ENCODE measurements around the gene TIAM2. TPM values are rescaled to one million over a fixed set of nuclear protein-coding genes. Genes with fewer than 3 reads are reported as not detected.

The TIAM2 gene
- total RNA-seq, 1 donor from 2014 or later = 5.9 TPM

DNA sequence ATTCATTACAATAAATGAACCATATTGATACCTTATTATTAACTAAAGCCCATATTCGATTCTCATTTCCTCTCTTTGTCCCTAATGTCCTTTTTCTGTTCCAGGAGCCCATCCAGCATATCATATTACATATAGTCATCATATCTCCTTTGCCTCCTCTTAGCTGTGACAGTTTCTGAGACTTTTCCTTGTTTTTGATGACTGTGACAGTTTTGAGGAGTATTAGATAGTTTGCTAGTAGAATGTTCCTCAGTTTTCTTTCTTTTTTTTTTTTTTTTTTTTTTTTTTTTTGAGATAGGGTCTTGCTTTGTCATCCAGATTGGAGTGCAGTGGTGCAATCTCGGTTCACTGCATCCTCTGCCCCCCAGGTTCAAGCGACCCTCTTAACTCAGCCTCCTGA lies 61.6 kb downstream of the TIAM2 start:
- no peak for DNase-seq (ENCODE audit: low spot score)

GRCh38 chr6:155061381-155061780 lies 66.3 kb downstream of the TIAM2 start:
- no peak for DNase-seq (ENCODE audit: low spot score)

GRCh38 chr6:155062866-155063341 lies 67.8 kb downstream of the TIAM2 start:
- no peak for DNase-seq (ENCODE audit: low spot score)

GRCh38 chr6:155064303-155064702 lies 69.2 kb downstream of the TIAM2 start:
- DNase-seq (ENCODE audit: low spot score) = no peak

DNA sequence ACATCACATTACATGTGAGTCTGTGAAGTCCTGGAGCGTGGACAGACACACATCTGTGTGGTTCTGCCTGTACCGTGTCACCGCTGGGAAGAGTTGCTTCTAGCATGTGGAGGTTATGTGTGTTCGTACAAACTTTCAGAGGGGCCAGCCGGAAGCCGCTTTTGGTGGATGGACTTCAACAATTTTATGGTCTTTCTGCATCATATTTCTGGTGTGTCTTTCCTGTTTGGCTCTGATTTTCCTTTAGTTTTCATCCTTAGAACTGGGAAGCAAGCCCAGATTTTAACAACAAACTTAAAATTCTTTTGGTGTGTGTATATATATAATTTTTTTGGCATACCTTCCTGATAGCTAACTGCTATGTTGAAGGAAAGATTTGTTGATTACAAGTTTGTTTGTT lies 71.2 kb downstream of the TIAM2 start:
- no peak for DNase-seq (ENCODE audit: low spot score)

GRCh38 chr6:155066921-155067680 lies 72.0 kb downstream of the TIAM2 start:
- DNase-seq (ENCODE audit: low spot score) = no peak

DNA sequence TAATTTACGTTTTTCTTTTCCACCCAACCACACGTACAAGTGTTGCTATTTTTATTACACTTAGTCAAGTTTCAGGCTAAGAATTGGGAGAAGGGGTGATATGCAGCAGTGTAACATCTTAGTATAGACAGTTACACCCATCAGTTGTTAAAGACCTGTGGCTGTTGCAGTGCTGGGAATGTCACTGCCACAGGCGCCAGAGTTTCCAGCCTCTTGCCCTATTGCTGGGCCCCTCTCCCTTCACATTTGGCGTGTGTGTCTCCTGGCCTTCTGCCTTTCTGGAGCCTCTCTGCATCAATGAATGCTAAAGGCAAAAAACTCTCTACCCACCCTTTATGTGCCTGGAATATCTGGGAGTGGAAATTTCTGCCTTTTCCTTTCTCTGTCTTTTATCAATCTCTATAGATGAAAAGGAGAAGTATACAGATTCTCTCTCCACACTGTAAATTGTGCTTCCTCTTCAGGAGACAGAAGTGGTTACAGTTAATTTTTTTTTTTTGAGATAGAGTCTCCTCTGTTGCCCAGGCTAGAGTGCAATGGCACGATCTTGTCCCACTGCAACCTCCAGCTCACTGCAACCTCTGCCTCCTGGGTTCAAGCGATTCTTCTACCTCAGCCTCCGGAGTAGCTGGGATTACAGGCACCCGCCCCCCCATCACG lies 73.0 kb downstream of the TIAM2 start:
- no peak for DNase-seq (ENCODE audit: low spot score)

DNA sequence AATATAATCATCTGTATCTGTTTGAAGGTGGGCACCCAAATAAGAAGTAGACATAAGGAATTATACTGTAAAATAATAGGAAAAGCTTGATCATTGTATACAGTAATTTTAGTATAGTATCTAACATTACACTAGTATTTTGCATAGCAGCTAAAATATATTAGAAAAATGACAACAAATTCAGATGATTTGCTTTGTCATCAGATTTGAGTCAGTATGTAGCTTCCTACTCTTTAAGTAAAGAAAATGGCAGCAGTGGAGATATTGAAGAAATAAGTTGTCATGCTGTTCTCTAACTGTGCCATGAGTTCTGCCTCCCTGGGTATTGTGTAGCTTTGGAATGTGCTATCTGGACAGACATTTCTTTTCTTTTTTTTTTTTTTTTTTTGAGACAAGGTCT lies 74.4 kb downstream of the TIAM2 start:
- DNase-seq (ENCODE audit: low spot score) = no peak

DNA sequence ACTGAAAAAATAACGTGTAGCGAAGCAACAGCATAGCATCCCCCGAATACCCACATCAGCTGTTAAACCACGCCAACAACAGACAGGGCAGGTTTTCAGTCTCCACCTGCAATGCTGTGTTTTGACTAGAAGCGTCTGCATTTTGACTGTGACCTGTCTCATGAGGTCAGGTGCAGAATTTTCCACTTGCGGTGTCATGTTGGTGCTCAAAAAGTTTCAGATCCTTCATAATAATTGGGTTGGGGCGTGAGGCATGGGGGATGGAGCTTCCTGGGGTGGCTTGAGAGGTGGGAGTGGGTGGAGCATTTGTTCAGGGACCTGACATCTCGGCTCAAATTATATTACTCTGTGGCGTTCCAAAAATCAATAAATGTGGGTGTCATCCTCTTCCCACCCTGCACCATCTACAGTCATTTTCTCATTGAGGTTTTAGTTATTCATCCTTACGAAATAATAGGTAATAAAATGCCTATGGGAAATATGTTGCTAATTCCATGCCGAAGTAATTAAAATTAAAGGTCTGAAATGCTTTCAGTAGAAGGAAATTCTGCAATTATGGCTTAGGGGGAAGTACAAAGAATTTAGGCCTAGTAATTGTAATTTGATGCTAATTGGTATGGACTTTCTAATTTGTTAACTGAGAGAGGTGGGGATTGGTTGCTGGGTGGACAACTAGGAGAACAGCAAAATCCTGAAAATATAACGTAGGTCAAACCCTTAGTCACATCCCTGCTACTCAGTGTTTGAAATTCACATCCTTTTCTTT lies 81.0 kb downstream of the TIAM2 start:
- no peak for DNase-seq (ENCODE audit: low spot score)

- DNase-seq (ENCODE audit: low spot score) = no peak
Observed at GRCh38 chr6:155077331-155077730, 82.2 kb downstream of the TIAM2 start.

- DNase-seq (ENCODE audit: low spot score) = no peak
Observed at GRCh38 chr6:155077784-155078183, 82.7 kb downstream of the TIAM2 start.

DNA sequence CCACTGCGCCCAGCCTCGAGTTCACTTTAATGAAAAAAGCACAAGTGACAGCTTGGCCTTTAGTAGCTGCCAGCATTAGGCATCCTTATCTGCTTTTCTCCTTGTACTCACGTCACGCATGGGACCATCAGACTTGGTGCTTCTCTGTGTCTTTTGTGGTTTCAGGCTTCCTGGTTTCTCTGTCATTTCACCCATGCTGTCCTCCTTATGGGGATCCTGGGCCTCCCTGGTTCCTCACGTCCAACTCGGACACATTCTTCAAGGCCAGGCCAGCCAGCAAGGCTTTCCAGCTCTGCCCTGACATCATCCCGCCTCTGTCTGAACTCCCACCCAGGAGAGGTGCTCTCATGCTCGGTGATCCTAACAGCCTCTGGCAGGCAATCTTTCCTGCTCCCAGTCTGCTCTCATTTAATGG lies 83.2 kb downstream of the TIAM2 start:
- DNase-seq (ENCODE audit: low spot score) = no peak

DNA sequence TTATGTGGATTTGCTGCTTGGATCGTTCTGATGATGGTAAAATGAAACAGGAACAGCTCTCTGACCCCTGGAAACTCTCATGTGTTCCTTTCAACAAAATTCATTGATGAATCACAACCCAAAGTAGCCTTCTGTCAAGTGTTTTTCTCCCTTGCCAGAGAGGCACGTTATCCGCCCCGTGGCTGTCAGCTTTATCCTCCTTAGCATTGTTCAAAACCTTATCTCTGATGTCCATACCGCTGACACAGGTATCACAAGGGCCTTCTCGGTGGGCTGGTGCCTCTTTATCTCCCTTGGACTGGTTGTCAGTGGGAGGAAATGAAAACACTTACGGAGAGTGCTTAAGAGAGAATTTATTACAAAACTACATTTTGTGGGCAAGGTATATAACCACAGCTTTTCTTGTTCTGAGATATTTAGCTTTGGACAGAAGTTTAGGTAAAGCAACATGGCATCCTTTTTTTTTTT lies 84.9 kb downstream of the TIAM2 start:
- DNase-seq (ENCODE audit: low spot score) = no peak

DNA sequence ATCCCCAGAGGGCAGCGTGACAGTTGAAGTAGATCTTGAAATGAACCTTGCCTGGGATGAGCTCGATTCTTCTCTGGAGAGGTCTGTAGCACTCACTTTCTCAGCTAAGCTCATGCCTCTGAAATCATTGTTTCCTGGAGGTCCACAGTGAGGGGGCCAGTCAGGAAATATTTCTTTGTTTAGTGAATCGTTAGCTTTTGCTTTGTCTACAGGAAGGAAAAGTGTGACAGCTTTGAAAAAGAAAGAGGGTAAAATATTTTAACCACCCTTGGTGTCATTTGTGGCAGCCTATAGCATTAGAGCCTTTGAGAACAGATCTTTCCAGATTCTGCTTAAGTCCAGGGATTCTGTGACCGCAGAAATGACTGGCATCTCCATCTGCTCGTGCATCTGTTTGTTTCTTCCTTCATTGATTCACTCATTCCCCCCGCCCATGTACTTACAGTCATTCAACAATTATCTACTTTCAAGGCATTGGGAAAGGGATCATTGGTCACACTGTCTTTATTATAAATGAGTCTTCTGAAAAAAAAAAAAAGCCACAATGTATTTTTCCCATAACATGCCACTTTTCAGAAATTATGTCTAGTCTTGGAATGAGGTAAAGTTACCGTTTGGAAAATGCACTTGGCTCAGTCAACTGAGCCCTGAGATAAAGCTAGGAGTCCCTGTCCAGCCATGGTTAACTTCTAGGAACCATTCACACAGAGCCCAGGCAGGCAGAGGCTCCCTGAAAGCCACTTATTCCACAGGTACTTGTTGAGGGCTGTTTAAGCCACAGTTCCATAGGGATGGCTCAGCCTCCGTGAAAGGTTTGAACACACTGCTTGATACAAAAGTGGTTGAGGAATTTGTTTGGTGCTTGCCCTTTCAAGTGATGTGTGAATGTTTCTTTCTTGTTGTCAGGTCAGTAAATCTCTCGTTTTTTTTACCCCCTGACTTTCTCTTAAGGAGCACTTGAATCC lies 86.0 kb downstream of the TIAM2 start:
- DNase-seq (ENCODE audit: low spot score) = no peak

DNA sequence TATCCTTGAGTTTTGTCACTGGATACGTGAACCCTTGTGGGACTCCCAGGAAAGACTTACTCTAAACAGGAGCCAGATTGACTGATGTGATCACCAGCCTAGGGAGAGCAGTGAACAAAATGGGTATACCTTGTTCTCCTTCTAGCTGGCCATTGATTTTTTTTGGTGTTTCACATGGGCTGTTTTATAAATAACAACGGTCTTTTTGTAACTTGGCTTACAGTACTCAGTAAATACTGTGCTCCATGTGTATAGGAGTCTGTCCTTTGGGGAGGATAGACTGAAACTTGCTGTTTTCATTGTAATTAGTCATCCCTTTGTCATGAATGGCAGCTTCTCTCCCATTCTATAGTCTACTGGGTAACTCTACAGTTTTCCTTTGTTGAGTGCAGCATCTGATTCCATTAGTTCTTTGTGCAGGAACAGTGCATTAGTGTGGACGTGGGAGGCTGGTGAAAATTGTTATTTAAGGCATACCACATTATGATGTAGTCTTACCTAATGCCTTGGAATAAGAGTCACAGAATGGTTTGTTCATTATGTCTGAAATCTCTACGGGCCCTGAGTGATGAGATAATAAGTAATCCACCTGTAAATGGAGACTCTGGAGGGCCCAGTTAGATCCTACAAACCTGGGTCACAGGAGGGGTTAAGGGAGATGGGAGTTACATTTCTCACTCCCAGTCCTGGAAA lies 89.5 kb downstream of the TIAM2 start:
- no peak for DNase-seq (ENCODE audit: low spot score)

DNA sequence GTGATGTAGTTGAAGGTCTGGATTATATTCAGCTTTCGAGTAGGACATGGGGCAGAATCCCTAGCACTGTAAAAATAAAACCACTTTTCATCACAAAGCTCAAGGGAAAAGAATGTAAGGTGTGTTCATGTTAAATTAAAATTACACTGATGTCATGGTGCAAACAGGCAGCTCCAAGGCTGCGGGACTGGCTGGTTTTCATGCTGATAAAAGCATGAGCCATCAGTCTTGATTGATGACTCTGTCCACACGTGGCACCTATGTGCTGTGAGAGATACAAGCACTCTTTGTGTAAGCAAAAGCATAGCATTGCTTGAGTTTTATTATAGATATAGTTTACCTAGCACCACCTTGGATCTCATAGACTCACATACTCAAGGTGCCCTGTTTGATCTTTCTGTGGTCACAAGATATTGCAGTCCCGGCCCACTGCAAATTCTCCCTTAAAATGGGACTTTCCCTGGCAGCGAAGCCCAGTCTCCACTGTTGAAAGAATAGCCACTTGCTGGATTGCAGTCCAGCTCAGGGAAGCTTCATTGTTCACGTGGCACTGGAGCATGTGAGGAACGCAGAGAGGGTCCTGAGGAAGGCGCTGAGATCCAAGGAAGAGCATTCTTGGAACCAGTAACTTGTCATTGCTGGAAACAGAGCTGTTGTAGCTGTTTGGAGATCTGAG lies 90.6 kb downstream of the TIAM2 start:
- DNase-seq (ENCODE audit: low spot score) = no peak

DNA sequence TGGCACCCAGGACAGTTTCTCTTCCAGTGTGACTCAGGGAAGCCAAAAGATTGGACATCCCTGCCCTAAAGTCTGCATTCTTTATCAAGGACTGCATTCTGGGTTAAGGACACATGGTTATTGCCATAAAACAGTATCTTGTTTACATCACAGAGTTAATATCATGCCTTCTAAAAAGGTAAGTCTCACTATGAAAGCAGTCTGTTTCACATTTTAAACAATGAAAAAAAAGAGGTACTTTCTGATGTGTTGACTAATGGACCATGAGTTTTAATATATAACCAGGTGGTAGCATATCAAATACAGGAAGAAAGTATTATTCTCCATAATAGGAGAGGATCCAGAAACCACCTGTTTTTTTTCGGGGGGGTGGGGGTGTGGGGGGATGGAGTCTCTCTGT lies 93.7 kb downstream of the TIAM2 start:
- no peak for DNase-seq (ENCODE audit: low spot score)

DNA sequence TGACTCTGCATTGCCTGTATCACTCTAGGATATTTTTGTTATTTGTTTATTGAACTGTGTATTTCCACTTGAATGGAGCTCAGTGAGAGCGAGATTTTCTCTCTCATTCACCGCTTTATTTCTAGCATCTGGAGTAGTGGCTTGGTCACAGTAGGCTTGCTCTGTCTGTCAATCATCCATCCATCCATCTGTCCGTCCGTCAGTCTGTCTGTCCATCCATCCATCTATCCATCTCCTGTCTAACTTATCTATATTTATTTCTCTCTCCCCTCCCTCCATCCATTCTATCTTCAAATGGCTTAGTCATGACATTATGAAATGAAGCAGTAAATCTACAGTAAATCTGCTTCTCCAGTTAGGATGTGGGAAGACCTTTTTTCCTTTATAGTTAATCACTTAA lies 94.6 kb downstream of the TIAM2 start:
- DNase-seq (ENCODE audit: low spot score) = no peak

DNA sequence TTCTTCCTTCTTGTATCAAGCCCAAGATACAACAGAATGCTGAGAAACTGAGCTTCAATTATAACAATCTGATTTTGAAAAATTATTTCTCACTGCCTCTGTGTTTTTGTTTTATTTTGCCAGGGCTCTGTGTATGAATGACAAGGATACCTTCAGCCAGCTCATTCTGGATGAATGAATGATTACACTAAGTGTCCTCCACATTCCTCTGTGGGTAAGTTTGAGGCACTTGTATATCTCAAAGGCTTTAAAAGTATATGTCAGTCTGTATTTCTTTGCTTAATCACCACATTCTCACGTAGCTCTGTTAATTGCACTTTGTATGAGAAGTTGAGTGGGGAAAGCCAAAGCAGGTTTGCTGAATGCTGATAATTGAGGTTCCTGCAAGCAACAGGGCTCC lies 95.1 kb downstream of the TIAM2 start:
- no peak for DNase-seq (ENCODE audit: low spot score)

DNA sequence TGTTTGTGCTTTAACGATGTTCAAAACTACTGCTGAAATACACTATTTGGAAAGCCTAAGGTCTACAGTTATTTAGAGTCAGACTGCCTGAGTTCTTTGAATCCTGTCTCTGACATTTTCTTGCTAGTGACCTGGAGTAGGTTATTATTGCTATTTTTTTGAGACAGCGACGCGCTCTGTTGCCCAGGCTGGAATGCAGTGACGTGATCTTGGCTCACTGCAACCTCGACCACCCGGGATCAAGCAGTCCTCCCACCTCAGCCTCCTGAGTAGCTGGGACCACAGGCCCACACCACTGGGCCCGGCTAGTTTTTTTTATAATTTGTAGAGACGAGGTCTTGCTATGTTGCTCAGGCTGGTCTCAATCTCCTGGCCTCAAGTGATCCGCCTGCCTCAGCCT lies 96.6 kb downstream of the TIAM2 start:
- no peak for DNase-seq (ENCODE audit: low spot score)
